Common myeloid progenitor, CD34-positive (primary cell): ENCODE measurements around the gene CEACAM19.

Experiments used
- CTCF ChIA-PET: fragments of 350-600 bp; sonication (Branson Sonifier 250); formaldehyde crosslinking; loops from one replicate; lab custom pipeline; 2021; ENCODE audit warnings: antibody characterized with exemption; lab: Charles Lee
- POLR2A ChIA-PET: fragments of 350-600 bp; sonication (Branson Sonifier 250); formaldehyde crosslinking; loops from one replicate; lab custom pipeline; 2021; ENCODE audit warnings: antibody characterized with exemption; lab: Charles Lee
- DNase-seq, 3 donors: peaks; one replicate each; pipeline versions ENCODE4 v3.0.0 to v3.0.0-alpha.2; 2013
- H3K27ac ChIP-seq, 2 experiments: 1 replicate in 1 of 2; 2 replicates in 1 of 2; pipeline ENCODE4 v1.7.0; 2013; ENCODE audit warnings: inconsistent platforms in 2 of 2, low read length in 2 of 2, mild to moderate bottlenecking in 2 of 2, low read depth in 1 of 2, moderate library complexity in 1 of 2; ENCODE audit not compliant: severe bottlenecking in 2 of 2, insufficient read depth in 1 of 2, poor library complexity in 1 of 2
- H3K27me3 ChIP-seq, 5 experiments: replicated peaks in 2 of 5; 1 replicate in 3 of 5; 2 replicates in 2 of 5; pipeline versions ENCODE4 v1.6.1 to v1.7.0; 2013; ENCODE audit warnings: low read length in 4 of 5, mild to moderate bottlenecking in 2 of 5, moderate library complexity in 2 of 5, inconsistent platforms in 1 of 5; ENCODE audit not compliant: insufficient read depth in 5 of 5, control insufficient read depth in 4 of 5
- H3K36me3 ChIP-seq, 4 experiments: 1 replicate in 2 of 4; 2 replicates in 2 of 4; pipeline versions ENCODE4 v1.6.1 to v1.7.0; 2013; ENCODE audit warnings: low read length in 3 of 4, control low read depth in 1 of 4, mild to moderate bottlenecking in 1 of 4; ENCODE audit not compliant: control insufficient read depth in 4 of 4, insufficient read depth in 4 of 4
- H3K4me1 ChIP-seq, 4 experiments: 1 replicate in 3 of 4; 2 replicates in 1 of 4; pipeline versions ENCODE4 v1.6.1 to v1.7.1; 2013; ENCODE audit warnings: low read length in 3 of 4, mild to moderate bottlenecking in 3 of 4, control low read depth in 1 of 4, inconsistent platforms in 1 of 4, moderate library complexity in 1 of 4; ENCODE audit not compliant: control insufficient read depth in 4 of 4, insufficient read depth in 4 of 4; ENCODE audit errors: control extremely low read depth in 1 of 4
- H3K4me3 ChIP-seq, 7 experiments: 1 replicate in 4 of 7; 2 replicates in 3 of 7; pipeline versions ENCODE4 v1.5.1 to v1.7.0; 2013; ENCODE audit warnings: mild to moderate bottlenecking in 7 of 7, low read length in 6 of 7, moderate library complexity in 6 of 7, inconsistent platforms in 2 of 7, low read depth in 2 of 7, control low read depth in 1 of 7; ENCODE audit not compliant: insufficient read depth in 4 of 7, control insufficient read depth in 1 of 7; ENCODE audit errors: extremely low read depth in 1 of 7
- H3K9me3 ChIP-seq, 5 experiments: 1 replicate in 4 of 5; 2 replicates in 1 of 5; pipeline versions ENCODE4 v1.6.1 to v1.7.1; 2013; ENCODE audit warnings: low read length in 4 of 5, mild to moderate bottlenecking in 2 of 5, inconsistent platforms in 1 of 5, low read depth in 1 of 5, moderate library complexity in 1 of 5; ENCODE audit not compliant: control insufficient read depth in 4 of 5, insufficient read depth in 2 of 5; ENCODE audit errors: control extremely low read depth in 1 of 5
- WGBS: methylation state at CpG from one replicate; pipeline ENCODE4 v1.1.5; 2013; ENCODE audit not compliant: insufficient coverage; 5-methylcytosine and 5-hydroxymethylcytosine counted together

CEACAM19 gene

DNA sequence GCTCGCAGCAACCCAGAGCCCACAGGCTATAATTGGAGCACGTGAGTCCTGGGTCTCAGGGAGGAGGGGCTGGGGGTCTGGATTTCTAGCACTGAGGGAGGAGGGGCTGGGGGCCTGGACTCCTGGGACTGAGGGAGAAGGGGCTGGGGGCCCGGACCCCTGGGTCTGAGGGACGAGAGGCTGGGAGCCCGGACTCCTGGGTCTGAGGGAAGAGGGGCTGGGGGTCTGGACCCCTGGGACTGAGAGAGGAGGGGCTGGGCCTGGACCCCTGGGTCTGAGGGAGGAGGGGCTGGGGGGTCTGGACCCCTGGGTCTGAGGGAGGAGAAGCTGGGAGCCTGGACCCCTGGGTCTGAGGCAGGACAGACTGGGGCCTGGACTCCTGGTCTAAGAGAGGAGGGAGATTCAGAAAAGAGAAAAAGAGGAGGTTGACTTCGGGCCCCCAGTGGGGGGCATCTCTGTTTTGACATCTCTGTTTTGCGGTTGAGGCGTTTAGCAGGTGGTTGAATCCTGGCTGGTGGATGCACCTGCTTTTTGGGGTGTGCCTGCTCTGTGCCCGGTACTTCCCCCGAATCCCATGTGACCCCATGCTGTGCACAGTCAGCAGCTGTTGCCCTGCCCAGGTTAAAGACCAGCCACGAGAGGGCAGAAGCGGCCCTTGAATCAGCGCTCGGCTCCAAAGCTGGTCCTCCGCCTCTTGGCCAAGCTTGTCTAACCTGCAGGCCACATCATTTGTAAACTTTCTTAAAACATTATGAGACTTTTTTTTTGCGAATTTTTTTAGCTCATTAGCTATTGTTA is 17.1 kb upstream of the CEACAM19 start:
- ChIA-PET CTCF (interaction anchor here (0.6 to 7.0 kb wide), 21 partner anchors 9 to 190 kb away, joined by 3 to 73 read pairs (median 4); partner anchors contain the start of gene PVR), POLR2A (no interaction called here)
- DNase-seq: peak; percentile 84 to 94 (median 94)
- no peaks in the 10 kb centered on the region for H3K9me3 ChIP-seq
- no peaks in the 10 kb centered on the region for H3K27me3 ChIP-seq
- no peak overlapping the region for H3K4me3 ChIP-seq
- H3K4me1 ChIP-seq: peaks cover 0 to 5% (median 2%) of the 10 kb centered on the region in 4 experiments
- 30% methylated on average over 14 of the region's 16 CpGs for WGBS
- H3K36me3 ChIP-seq: peaks cover 15 to 80% (median 45%) of the 10 kb centered on the region in 4 experiments
- H3K27ac ChIP-seq: no peak overlapping the region

DNA sequence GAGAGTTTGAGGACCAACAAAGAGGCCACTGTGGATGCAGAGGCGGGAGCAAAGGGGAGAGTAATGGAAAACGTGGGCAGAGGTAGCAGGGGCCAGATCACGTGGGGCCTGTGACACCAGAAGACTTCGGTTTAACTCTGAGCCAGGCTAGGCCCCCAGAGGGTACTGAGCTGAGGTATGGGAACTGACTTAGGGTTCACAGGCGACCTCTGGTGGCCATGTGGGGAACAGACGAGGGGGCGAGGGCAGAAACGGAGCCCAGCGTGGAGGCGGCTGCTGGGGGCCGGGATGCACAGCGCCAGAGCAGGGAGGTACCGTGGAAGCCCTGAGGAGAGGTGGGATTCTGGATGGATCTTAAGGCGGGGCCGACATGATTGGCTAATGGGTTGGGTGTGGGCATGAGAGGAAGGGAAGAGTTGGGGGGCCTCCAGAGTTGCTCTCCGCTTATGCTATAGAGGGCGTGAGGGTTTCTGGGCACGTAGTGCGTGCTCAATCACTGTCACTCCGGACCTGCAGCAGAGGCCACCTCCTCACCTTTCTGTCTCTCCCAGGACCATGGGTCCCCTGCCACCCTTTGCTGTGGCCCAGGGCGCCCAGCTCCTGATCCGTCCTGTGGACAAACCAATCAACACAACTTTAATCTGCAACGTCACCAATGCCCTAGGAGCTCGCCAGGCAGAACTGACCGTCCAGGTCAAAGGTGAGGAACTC is 13.9 kb upstream of the CEACAM19 start:
- ChIA-PET POLR2A (interaction anchor here (1.8 kb wide), 1 partner anchor 87 kb away, joined by 4 read pairs; no protein-coding TSS in a partner anchor), CTCF (interaction anchor here (0.8 to 7.0 kb wide), 24 partner anchors 9 to 172 kb away, joined by 3 to 73 read pairs (median 4); partner anchors contain the start of genes IGSF23 and PVR)
- H3K4me1 ChIP-seq: peaks cover 0 to 5% (median 2%) of the 10 kb centered on the region in 4 experiments
- H3K27me3 ChIP-seq: no peaks in the 10 kb centered on the region
- H3K9me3 ChIP-seq: no peaks in the 10 kb centered on the region
- no peak overlapping the region for H3K4me3 ChIP-seq
- WGBS: 48% methylated on average over 18 of the region's 25 CpGs
- no peak overlapping the region for H3K27ac ChIP-seq
- DNase-seq: peak; percentile 71 to 85 (median 81)
- H3K36me3 ChIP-seq: peaks cover 20 to 80% (median 44%) of the 10 kb centered on the region in 4 experiments

DNA sequence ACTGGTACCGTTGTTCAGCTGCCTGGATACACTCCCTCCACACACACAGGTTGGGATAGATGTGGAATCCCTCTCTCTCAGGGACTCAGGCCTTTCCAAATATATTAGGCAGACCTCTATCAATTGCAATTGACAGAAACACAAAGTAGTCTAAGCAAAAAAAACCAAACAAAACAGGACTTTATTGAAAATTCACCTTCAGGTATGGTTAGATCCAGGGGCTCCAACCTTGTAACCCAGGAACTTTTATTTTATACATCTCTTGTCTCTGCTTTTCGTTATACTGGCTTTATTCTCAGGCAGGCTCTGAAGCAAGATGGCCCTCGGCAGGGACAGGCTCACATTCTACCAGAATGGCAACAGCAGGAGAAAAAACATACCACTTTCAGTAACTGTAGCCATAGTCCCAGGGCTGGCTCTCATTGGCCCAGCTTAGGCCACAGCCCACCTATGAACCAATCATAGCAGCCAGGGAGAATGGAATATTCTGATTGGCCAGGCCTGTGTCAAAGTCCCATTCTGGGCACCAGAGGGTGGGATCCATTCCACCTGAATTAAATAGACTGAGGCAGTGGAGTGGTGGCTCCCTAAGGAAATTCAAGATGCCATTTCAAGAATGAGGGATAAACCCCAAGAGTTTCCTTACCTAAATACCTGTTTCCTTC is 13.1 kb upstream of the CEACAM19 start:
- H3K36me3 ChIP-seq: peaks cover 18 to 81% (median 43%) of the 10 kb centered on the region in 4 experiments
- H3K9me3 ChIP-seq: no peaks in the 10 kb centered on the region
- ChIA-PET CTCF (interaction anchor here (0.8 to 7.0 kb wide), 14 partner anchors 8 to 172 kb away, joined by 3 to 73 read pairs (median 6); partner anchors contain the start of gene IGSF23), POLR2A (interaction anchor here (1.8 kb wide), 1 partner anchor 87 kb away, joined by 4 read pairs; no protein-coding TSS in a partner anchor)
- peaks cover 0 to 5% (median 2%) of the 10 kb centered on the region in 4 experiments for H3K4me1 ChIP-seq
- WGBS: 100% methylated on average over 2 of the region's 3 CpGs
- DNase-seq: no peak
- H3K4me3 ChIP-seq: no peak overlapping the region
- no peak overlapping the region for H3K27ac ChIP-seq
- H3K27me3 ChIP-seq: no peaks in the 10 kb centered on the region

DNA sequence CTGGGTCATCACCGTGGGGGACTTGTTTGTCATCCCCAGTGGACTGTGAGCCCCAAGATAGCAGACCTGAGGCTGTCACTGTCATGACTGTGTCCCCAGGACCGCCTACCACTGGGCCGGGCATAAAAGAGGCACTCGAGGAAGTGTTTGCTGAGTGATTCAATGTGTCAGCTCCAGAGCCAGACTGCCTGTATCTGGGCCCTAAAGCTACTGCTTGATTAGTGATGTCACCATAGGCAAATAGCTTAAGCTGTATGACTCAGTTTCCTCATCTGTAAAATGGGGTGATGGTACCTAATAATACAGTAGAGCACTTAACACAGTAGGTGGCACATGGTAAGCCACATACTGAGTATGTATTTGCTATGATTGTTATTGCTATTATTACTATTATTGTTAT is 11.2 kb upstream of the CEACAM19 start:
- no peak for DNase-seq
- Histone ChIP-seq H3K4me3 (no peak overlapping the region), H3K9me3 (no peaks in the 10 kb centered on the region), H3K27ac (no peak overlapping the region), H3K36me3 (peaks cover 15 to 69% (median 41%) of the 10 kb centered on the region in 4 experiments), H3K4me1 (peaks cover 0 to 2% (median 0%) of the 10 kb centered on the region in 4 experiments), H3K27me3 (no peaks in the 10 kb centered on the region)
- CTCF ChIA-PET: interaction anchor here (1.0 to 2.2 kb wide), 7 partner anchors 29 to 124 kb away, joined by 3 to 7 read pairs (median 4); no protein-coding TSS in a partner anchor
- 100% methylated on average over 4 of the region's 4 CpGs for WGBS
- POLR2A ChIA-PET: interaction anchor here (0.6 kb wide), 1 partner anchor 161 kb away, joined by 3 read pairs; no protein-coding TSS in a partner anchor

DNA sequence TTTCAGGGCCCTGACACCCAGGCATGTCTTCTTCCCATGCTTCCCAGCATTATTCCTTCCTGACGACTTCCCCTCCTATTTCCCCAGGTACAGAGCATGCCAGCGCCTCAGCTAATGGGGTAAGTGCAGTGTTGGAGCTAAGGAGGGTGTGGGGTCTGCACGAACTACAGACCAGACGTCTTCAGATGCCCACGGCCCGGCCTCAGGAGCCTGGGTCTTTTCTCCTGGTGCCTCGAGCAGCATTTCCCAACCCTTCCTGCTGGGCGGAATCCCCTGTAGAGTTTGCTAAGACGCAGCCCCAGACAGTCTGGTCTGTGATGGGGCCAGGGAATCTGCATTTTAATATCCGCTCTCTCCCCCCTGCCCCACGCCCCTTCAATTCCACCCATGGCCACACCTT is 10.1 kb upstream of the CEACAM19 start:
- H3K27me3 ChIP-seq: no peaks in the 10 kb centered on the region
- H3K4me1 ChIP-seq: peaks cover 0 to 2% (median 0%) of the 10 kb centered on the region in 4 experiments
- ChIA-PET CTCF (interaction anchor here (0.8 to 2.7 kb wide), 5 partner anchors 11 to 91 kb away, joined by 3 to 10 read pairs (median 4); partner anchors contain the start of genes CEACAM19 and IGSF23), POLR2A (no interaction called here)
- no peak for DNase-seq
- 100% methylated on average over 7 of the region's 11 CpGs for WGBS
- peaks cover 15 to 58% (median 34%) of the 10 kb centered on the region in 4 experiments for H3K36me3 ChIP-seq
- H3K27ac ChIP-seq: no peak overlapping the region
- no peaks in the 10 kb centered on the region for H3K9me3 ChIP-seq
- no peak overlapping the region for H3K4me3 ChIP-seq

DNA sequence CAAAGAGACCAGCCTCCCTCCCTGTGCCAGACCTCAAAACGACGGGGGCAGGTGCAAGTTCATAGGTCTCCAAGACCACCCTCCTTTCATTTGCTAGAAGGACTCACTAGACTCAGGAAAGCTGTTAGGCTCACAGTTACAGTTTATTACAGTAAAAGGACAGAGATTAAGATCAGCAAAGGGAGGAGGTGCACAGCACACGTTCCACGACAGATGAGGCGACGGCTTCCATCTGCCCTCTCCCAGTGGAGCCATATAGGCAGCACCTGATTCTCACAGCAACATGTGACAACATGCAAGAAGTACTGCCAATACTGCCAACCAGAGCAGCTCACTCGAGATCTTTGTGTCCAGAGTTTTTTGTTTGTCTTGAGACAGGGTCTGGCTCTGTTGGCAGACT is 9.4 kb upstream of the CEACAM19 start:
- POLR2A ChIA-PET: no interaction called here
- Histone ChIP-seq H3K27me3 (no peaks in the 10 kb centered on the region), H3K36me3 (peaks cover 14 to 55% (median 33%) of the 10 kb centered on the region in 4 experiments), H3K4me1 (peaks cover 0 to 2% (median 0%) of the 10 kb centered on the region in 4 experiments), H3K4me3 (no peak overlapping the region), H3K9me3 (no peaks in the 10 kb centered on the region), H3K27ac (no peak overlapping the region)
- 94% methylated on average over 6 of the region's 7 CpGs for WGBS
- CTCF ChIA-PET: interaction anchor here (1.1 to 2.7 kb wide), 5 partner anchors 9 to 91 kb away, joined by 3 to 10 read pairs (median 8); partner anchors contain the start of gene CEACAM19
- DNase-seq: no peak
